Nephron (organoid): Measurements from ENCODE around the gene USH2A.
A peak's percentile ranks its signal among the peaks of the same experiment; 100 is the strongest.

Experiments
- H3K27ac Mint-ChIP-seq, 3 experiments: 2 replicates each; pipeline ENCODE4 v1.8.0; 2020; ENCODE audit warnings: mixed read lengths in 3 of 3, mild to moderate bottlenecking in 2 of 3, moderate library complexity in 1 of 3
- H3K27me3 Mint-ChIP-seq: 2 replicates; pipeline ENCODE4 v1.8.0; 2021; ENCODE audit warnings: low read depth, mild to moderate bottlenecking, moderate library complexity, mixed read lengths
- H3K36me3 Mint-ChIP-seq: 2 replicates; pipeline ENCODE4 v1.8.0; 2020; ENCODE audit warnings: low read depth, mixed read lengths
- H3K4me1 Mint-ChIP-seq: 2 replicates; pipeline ENCODE4 v1.8.0; 2020; ENCODE audit warnings: mixed read lengths
- H3K4me3 Mint-ChIP-seq, 3 experiments: 2 replicates each; pipeline ENCODE4 v1.8.0; 2020; ENCODE audit warnings: mild to moderate bottlenecking in 3 of 3, mixed read lengths in 3 of 3, moderate library complexity in 2 of 3
- H3K9me3 Mint-ChIP-seq: 2 replicates; pipeline ENCODE4 v1.8.0; 2020; ENCODE audit warnings: mixed read lengths
- CTCF ChIP-seq, 3 experiments: fragments of 200-600 bp; sonication (generic); IDR thresholded peaks; one replicate each; pipeline ENCODE4 v1.5.0; 2021; ENCODE audit warnings: antibody characterized with exemption in 3 of 3; ENCODE audit not compliant: unreplicated experiment in 3 of 3

Gene USH2A

GRCh38 chr1:216047811-216048572 is 375.3 kb downstream of the USH2A start:
- Mint-ChIP-seq H3K4me1 (no peaks in the 10 kb centered on the region), H3K27ac (no peak overlapping the region), H3K36me3 (no peaks in the 10 kb centered on the region), H3K27me3 (no peaks in the 10 kb centered on the region), H3K9me3 (no peaks in the 10 kb centered on the region), H3K4me3 (no peak overlapping the region)
- no peak for TF ChIP-seq CTCF (IDR thresholded peaks at IDR 0.05; ENCODE audit: unreplicated experiment in 3 of 3)

GRCh38 chr1:216046336-216046735 is 376.9 kb downstream of the USH2A start:
- no peak for TF ChIP-seq CTCF (IDR thresholded peaks at IDR 0.05; ENCODE audit: unreplicated experiment in 3 of 3)
- Mint-ChIP-seq H3K4me3 (no peak overlapping the region), H3K9me3 (no peaks in the 10 kb centered on the region), H3K36me3 (no peaks in the 10 kb centered on the region), H3K4me1 (no peaks in the 10 kb centered on the region), H3K27ac (no peak overlapping the region), H3K27me3 (no peaks in the 10 kb centered on the region)

GRCh38 chr1:216045400-216045799 is 377.8 kb downstream of the USH2A start:
- Mint-ChIP-seq H3K4me3 (no peak overlapping the region), H3K36me3 (no peaks in the 10 kb centered on the region)

GRCh38 chr1:216044538-216044937 is 378.7 kb downstream of the USH2A start:
- no peaks in the 10 kb centered on the region for H3K27me3 Mint-ChIP-seq
- H3K4me1 Mint-ChIP-seq, result no peaks in the 10 kb centered on the region
- no peak overlapping the region for H3K4me3 Mint-ChIP-seq
- no peak for TF ChIP-seq CTCF (IDR thresholded peaks at IDR 0.05; ENCODE audit: unreplicated experiment in 3 of 3)
- no peaks in the 10 kb centered on the region for H3K36me3 Mint-ChIP-seq
- H3K9me3 Mint-ChIP-seq, result no peaks in the 10 kb centered on the region
- H3K27ac Mint-ChIP-seq, result no peak overlapping the region

More at GRCh38 chr1:216045400-216045799, 377.8 kb downstream of the USH2A start:
- no peaks in the 10 kb centered on the region for H3K4me1 Mint-ChIP-seq
- H3K27ac Mint-ChIP-seq, result no peak overlapping the region
- H3K9me3 Mint-ChIP-seq, result no peaks in the 10 kb centered on the region
- no peak for TF ChIP-seq CTCF (IDR thresholded peaks at IDR 0.05; ENCODE audit: unreplicated experiment in 3 of 3)
- no peaks in the 10 kb centered on the region for H3K27me3 Mint-ChIP-seq

- H3K9me3 Mint-ChIP-seq, result no peaks in the 10 kb centered on the region
- H3K4me1 Mint-ChIP-seq, result no peaks in the 10 kb centered on the region
- peaks cover 6% of the 10 kb centered on the region for H3K27me3 Mint-ChIP-seq
- H3K4me3 Mint-ChIP-seq, result no peak overlapping the region
- no peak overlapping the region for H3K27ac Mint-ChIP-seq
- no peaks in the 10 kb centered on the region for H3K36me3 Mint-ChIP-seq
- peak in 2 of 3 experiments; percentile 9 to 12 for TF ChIP-seq CTCF (IDR thresholded peaks at IDR 0.05; ENCODE audit: unreplicated experiment in 3 of 3)
These were observed 388.7 kb downstream of the USH2A start for GRCh38 chr1:216034506-216034905.
